Subcutaneous abdominal adipose tissue (tissue), 5 donors: Measurements from ENCODE around the gene AFF4.

Source experiments
- H3K27ac ChIP-seq: one replicate; pipeline ENCODE4 v1.7.0; 2013; ENCODE audit warnings: low read depth, mild to moderate bottlenecking, inconsistent platforms, low read length, moderate library complexity
- H3K27me3 ChIP-seq, 5 donors: one replicate each; pipeline ENCODE4 v1.7.0; 2013; ENCODE audit warnings: low read length in 5 of 5, inconsistent platforms in 1 of 5; ENCODE audit not compliant: control insufficient read depth in 5 of 5, insufficient read depth in 4 of 5
- H3K36me3 ChIP-seq, 5 donors: one replicate each; pipeline ENCODE4 v1.7.0; 2013; ENCODE audit warnings: low read length in 5 of 5; ENCODE audit not compliant: control insufficient read depth in 5 of 5, insufficient read depth in 5 of 5
- H3K4me1 ChIP-seq, 5 donors: one replicate each; pipeline ENCODE4 v1.7.0; 2013; ENCODE audit warnings: low read length in 5 of 5, mild to moderate bottlenecking in 3 of 5, moderate library complexity in 1 of 5; ENCODE audit not compliant: control insufficient read depth in 5 of 5, insufficient read depth in 5 of 5
- H3K4me3 ChIP-seq, 5 donors: one replicate each; pipeline ENCODE4 v1.7.0; 2013; ENCODE audit warnings: low read length in 5 of 5, low read depth in 1 of 5
- H3K9ac ChIP-seq, 5 donors: one replicate each; pipeline ENCODE4 v1.7.0; 2013; ENCODE audit warnings: low read length in 5 of 5, mild to moderate bottlenecking in 4 of 5, moderate library complexity in 3 of 5
- H3K9me3 ChIP-seq, 5 donors: one replicate each; pipeline ENCODE4 v1.7.0; 2013; ENCODE audit warnings: low read length in 5 of 5; ENCODE audit not compliant: control insufficient read depth in 5 of 5
- donor health status: healthy.
- donor health status: healthy.
- donor health status: healthy.
- donor health status: healthy.
- donor health status: healthy.

The AFF4 gene

DNA sequence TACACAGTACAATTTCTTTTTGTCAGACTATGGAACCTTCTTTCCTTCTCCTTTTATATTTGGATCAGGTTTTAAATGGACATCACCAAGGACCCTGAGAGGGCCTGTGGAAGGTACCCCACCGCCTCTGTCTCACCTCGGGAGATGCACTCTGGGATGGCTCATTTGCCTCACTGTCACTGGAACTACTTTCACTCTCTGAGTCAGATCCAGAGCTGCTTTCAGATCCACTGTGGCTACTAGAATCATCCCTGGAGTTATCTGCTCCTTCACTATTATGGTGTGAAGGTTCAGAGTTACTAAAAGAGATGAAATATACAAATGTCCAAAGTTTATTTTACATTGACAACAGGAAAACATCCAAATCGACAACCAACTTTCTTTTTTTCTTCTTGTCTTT is 65.3 kb downstream of the AFF4 start:
- no peak overlapping the region for H3K4me3 ChIP-seq
- peaks cover 0 to 6% (median 2%) of the 10 kb centered on the region in 5 donors for H3K4me1 ChIP-seq
- H3K36me3 ChIP-seq: peaks cover 38 to 61% (median 50%) of the 10 kb centered on the region in 5 donors
- H3K27me3 ChIP-seq: no peaks in the 10 kb centered on the region
- no peak overlapping the region for H3K9ac ChIP-seq
- no peaks in the 10 kb centered on the region for H3K9me3 ChIP-seq
- no peak overlapping the region for H3K27ac ChIP-seq

- H3K4me1 ChIP-seq: peaks cover 0 to 6% (median 2%) of the 10 kb centered on the region in 5 donors
- H3K27ac ChIP-seq: no peak overlapping the region
Observed at GRCh38 chr5:132896685-132897084, 66.7 kb downstream of the AFF4 start.

DNA sequence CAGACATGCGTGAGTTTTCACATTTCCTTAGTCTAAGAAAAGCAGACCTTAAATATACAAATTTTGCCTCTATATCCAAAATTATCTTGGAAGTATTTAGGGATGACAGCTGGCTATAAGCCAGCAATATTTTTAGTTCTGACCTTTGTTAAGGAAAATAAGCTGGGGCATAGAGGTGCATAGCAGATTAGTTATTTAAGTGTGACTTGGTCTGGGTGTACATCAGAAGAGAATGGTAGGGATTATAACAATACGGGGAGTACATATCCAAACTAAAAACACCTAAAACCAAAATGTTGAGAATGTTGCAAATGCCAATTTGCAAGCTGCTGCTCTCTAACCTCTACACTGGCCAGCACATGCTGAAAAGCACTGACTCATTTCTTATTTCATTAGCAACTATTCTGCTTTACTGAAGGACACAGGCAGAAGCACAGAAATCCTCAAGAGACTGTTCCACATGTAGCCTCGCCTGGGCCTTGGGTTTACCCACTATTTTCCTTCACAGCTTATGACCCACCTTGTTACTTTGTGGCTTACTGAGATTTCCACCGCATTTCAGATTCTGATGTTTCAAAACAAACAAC is 67.6 kb downstream of the AFF4 start:
- H3K9me3 ChIP-seq: no peaks in the 10 kb centered on the region
- H3K4me3 ChIP-seq: no peak overlapping the region
- H3K27ac ChIP-seq: no peak overlapping the region
- peaks cover 52 to 74% (median 57%) of the 10 kb centered on the region in 5 donors for H3K36me3 ChIP-seq
- no peaks in the 10 kb centered on the region for H3K27me3 ChIP-seq
- no peak overlapping the region for H3K9ac ChIP-seq
- H3K4me1 ChIP-seq: peaks cover 0 to 6% (median 2%) of the 10 kb centered on the region in 5 donors

More at GRCh38 chr5:132896685-132897084, 66.7 kb downstream of the AFF4 start:
- no peak overlapping the region for H3K4me3 ChIP-seq
- no peaks in the 10 kb centered on the region for H3K27me3 ChIP-seq
- no peaks in the 10 kb centered on the region for H3K9me3 ChIP-seq
- peak overlapping the region in 1 of 5 donors; percentile 10 for H3K9ac ChIP-seq
- H3K36me3 ChIP-seq: peaks cover 51 to 75% (median 61%) of the 10 kb centered on the region in 5 donors

GRCh38 chr5:132890817-132891216 is 72.6 kb downstream of the AFF4 start:
- Histone ChIP-seq H3K27ac (no peak overlapping the region), H3K9ac (no peak overlapping the region), H3K9me3 (no peaks in the 10 kb centered on the region), H3K4me1 (peaks cover 0 to 4% (median 2%) of the 10 kb centered on the region in 5 donors), H3K27me3 (no peaks in the 10 kb centered on the region), H3K36me3 (peaks cover 63 to 87% (median 67%) of the 10 kb centered on the region in 5 donors), H3K4me3 (no peak overlapping the region)

GRCh38 chr5:132889501-132889900 is 73.9 kb downstream of the AFF4 start:
- no peaks in the 10 kb centered on the region for H3K9me3 ChIP-seq
- H3K4me1 ChIP-seq: no peaks in the 10 kb centered on the region
- peaks cover 60 to 80% (median 62%) of the 10 kb centered on the region in 5 donors for H3K36me3 ChIP-seq
- H3K4me3 ChIP-seq: no peak overlapping the region
- H3K27ac ChIP-seq: no peak overlapping the region
- no peaks in the 10 kb centered on the region for H3K27me3 ChIP-seq
- H3K9ac ChIP-seq: no peak overlapping the region

- Histone ChIP-seq H3K4me3 (no peak overlapping the region), H3K9me3 (no peaks in the 10 kb centered on the region), H3K36me3 (peaks cover 44 to 76% (median 53%) of the 10 kb centered on the region in 5 donors), H3K9ac (no peak overlapping the region), H3K27me3 (no peaks in the 10 kb centered on the region), H3K27ac (no peak overlapping the region), H3K4me1 (no peaks in the 10 kb centered on the region)
Observed at GRCh38 chr5:132887283-132887682, 76.2 kb downstream of the AFF4 start.

- Histone ChIP-seq H3K9me3 (no peaks in the 10 kb centered on the region), H3K27ac (no peak overlapping the region), H3K9ac (no peak overlapping the region), H3K4me3 (no peak overlapping the region), H3K27me3 (no peaks in the 10 kb centered on the region), H3K4me1 (no peaks in the 10 kb centered on the region), H3K36me3 (peaks cover 38 to 75% (median 58%) of the 10 kb centered on the region in 5 donors)
Observed at GRCh38 chr5:132886064-132886823, 77.2 kb downstream of the AFF4 start.

- Histone ChIP-seq H3K4me3 (no peak overlapping the region), H3K9ac (no peak overlapping the region), H3K9me3 (no peaks in the 10 kb centered on the region), H3K27ac (no peak overlapping the region), H3K4me1 (no peaks in the 10 kb centered on the region), H3K27me3 (no peaks in the 10 kb centered on the region), H3K36me3 (peaks cover 46 to 80% (median 69%) of the 10 kb centered on the region in 5 donors)
Observed at GRCh38 chr5:132884548-132884947, 78.9 kb downstream of the AFF4 start.

GRCh38 chr5:132883261-132883834 is 80.1 kb downstream of the AFF4 start:
- H3K4me3 ChIP-seq: no peak overlapping the region
- no peak overlapping the region for H3K9ac ChIP-seq
- H3K4me1 ChIP-seq: no peaks in the 10 kb centered on the region
- no peaks in the 10 kb centered on the region for H3K9me3 ChIP-seq
- H3K36me3 ChIP-seq: peaks cover 57 to 78% (median 69%) of the 10 kb centered on the region in 5 donors
- H3K27ac ChIP-seq: no peak overlapping the region
- H3K27me3 ChIP-seq: no peaks in the 10 kb centered on the region

GRCh38 chr5:132877938-132878337 is 85.5 kb downstream of the AFF4 start:
- H3K36me3 ChIP-seq: peaks cover 43 to 73% (median 56%) of the 10 kb centered on the region in 5 donors
- peaks cover 0 to 10% (median 7%) of the 10 kb centered on the region in 5 donors for H3K4me1 ChIP-seq
- H3K9me3 ChIP-seq: no peaks in the 10 kb centered on the region
- no peak overlapping the region for H3K4me3 ChIP-seq
- no peak overlapping the region for H3K9ac ChIP-seq
- no peak overlapping the region for H3K27ac ChIP-seq
- no peaks in the 10 kb centered on the region for H3K27me3 ChIP-seq
